ENCODE measurements around the gene CFAP65. TPM values are rescaled to one million over a fixed set of nuclear protein-coding genes. Genes with fewer than 3 reads are reported as not detected.

Gene CFAP65
- total RNA-seq, 1 donor from 2014 or later: 0.80 TPM

- Histone ChIP-seq H3K79me2 (ENCODE audit: low read depth) (no peaks in the 10 kb centered on the region), H3K4me2 (no peak overlapping the region), H2AFZ (replicated peaks) (no peak overlapping the region), H3K27me3 (peaks cover 77% of the 10 kb centered on the region), H3K36me3 (no peaks in the 10 kb centered on the region), H3K9ac (no peak overlapping the region), H4K20me1 (ENCODE audit: low read depth) (peaks cover 9% of the 10 kb centered on the region), H3K4me1 (peaks cover 6% of the 10 kb centered on the region), H3K4me3 (no peak overlapping the region), H3K9me3 (ENCODE audit: low read depth) (no peaks in the 10 kb centered on the region), H3K27ac (no peak overlapping the region), H3F3A (ENCODE audit: low read depth) (no peaks in the 10 kb centered on the region)
- TF ChIP-seq CTCF (IDR thresholded peaks at IDR 0.05) (no peak), EZH2phosphoT487 (IDR thresholded peaks at IDR 0.05) (no peak), EZH2 (IDR thresholded peaks at IDR 0.05) (no peak)
- Mint-ChIP-seq H3K4me1 (peaks cover 13% of the 10 kb centered on the region), H3K9me3 (no peaks in the 10 kb centered on the region), H3K36me3 (peaks cover under 1% of the 10 kb centered on the region), H3K27me3 (ENCODE audit: insufficient read depth, low read depth) (peaks cover 29% of the 10 kb centered on the region), H3K4me3 (no peak overlapping the region), H3K27ac (no peak overlapping the region)
- DNase-seq (ENCODE audit: low spot score): no peak
Measured at GRCh38 chr2:218956039-218956438, 85.3 kb downstream of the CFAP65 start.

DNA sequence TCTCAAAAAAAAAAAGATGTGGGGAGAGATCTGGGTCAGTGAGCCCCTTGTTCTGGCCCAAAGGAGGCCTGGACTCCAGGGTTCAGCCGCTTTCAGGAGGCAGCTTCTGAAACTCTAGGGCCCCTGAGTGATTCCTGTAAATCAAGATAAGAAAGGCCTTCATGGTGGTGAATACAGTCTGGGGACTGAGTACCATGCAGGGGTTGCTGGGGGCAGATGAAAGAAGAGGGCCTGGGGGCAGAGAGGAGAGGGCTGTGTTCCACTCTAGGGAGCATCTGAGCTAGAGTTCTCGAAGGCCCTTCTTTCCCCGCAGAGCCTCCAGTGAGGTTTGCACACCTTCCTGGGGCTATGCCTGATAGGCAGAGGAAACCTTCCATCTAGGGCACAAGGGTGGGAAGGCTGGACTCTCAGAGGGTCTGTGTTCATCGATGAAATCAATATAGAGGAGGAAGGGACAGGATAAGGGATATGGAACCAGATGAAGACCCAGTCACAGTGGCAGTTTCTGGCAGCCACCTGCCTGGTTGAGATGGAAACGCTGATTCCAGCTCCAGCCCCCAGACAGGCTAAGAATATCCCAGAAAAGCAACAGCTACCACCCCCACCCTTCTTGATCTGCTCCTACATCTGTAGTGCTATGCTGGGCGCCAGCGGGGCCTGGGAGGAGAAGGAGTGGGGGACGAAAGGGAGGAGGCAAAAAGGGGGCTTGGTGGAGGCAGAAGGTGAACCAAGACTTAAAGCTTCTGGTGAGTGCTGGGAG, 86.6 kb downstream of the CFAP65 start:
- peaks cover 69% of the 10 kb centered on the region for H3K27me3 ChIP-seq
- H3K4me1 Mint-ChIP-seq: peaks cover 12% of the 10 kb centered on the region

GRCh38 chr2:218953366-218953954, 87.9 kb downstream of the CFAP65 start:
- no peak overlapping the region for H3K27ac Mint-ChIP-seq
- no peak overlapping the region for H3K4me3 Mint-ChIP-seq
- Histone ChIP-seq H4K20me1 (ENCODE audit: low read depth) (no peaks in the 10 kb centered on the region), H3K27me3 (peaks cover 70% of the 10 kb centered on the region), H3K36me3 (no peaks in the 10 kb centered on the region), H3K4me1 (no peaks in the 10 kb centered on the region), H3K4me3 (no peak overlapping the region), H3F3A (ENCODE audit: low read depth) (no peaks in the 10 kb centered on the region), H2AFZ (replicated peaks) (no peak overlapping the region), H3K9ac (no peak overlapping the region), H3K79me2 (ENCODE audit: low read depth) (no peaks in the 10 kb centered on the region), H3K4me2 (no peak overlapping the region), H3K27ac (no peak overlapping the region), H3K9me3 (ENCODE audit: low read depth) (no peaks in the 10 kb centered on the region)
- H3K4me1 Mint-ChIP-seq: peaks cover 7% of the 10 kb centered on the region
- no peaks in the 10 kb centered on the region for H3K36me3 Mint-ChIP-seq
- no peaks in the 10 kb centered on the region for H3K9me3 Mint-ChIP-seq
- peak; percentile 16 for DNase-seq (ENCODE audit: low spot score)
- peak; percentile 46 for TF ChIP-seq CTCF (IDR thresholded peaks at IDR 0.05)
- TF ChIP-seq EZH2phosphoT487 (IDR thresholded peaks at IDR 0.05): no peak
- H3K27me3 Mint-ChIP-seq (ENCODE audit: insufficient read depth, low read depth): peaks cover 19% of the 10 kb centered on the region

More for the DNA sequence above, 86.6 kb downstream of the CFAP65 start:
- Histone ChIP-seq H3K4me2 (no peak overlapping the region), H3K9me3 (ENCODE audit: low read depth) (no peaks in the 10 kb centered on the region), H3K36me3 (no peaks in the 10 kb centered on the region), H3K4me3 (no peak overlapping the region), H4K20me1 (ENCODE audit: low read depth) (no peaks in the 10 kb centered on the region), H3F3A (ENCODE audit: low read depth) (no peaks in the 10 kb centered on the region), H3K27ac (no peak overlapping the region), H3K79me2 (ENCODE audit: low read depth) (no peaks in the 10 kb centered on the region), H2AFZ (replicated peaks) (no peak overlapping the region), H3K4me1 (no peaks in the 10 kb centered on the region), H3K9ac (no peak overlapping the region)
- TF ChIP-seq CTCF (IDR thresholded peaks at IDR 0.05): no peak
- no peak for TF ChIP-seq EZH2phosphoT487 (IDR thresholded peaks at IDR 0.05)
- no peak for TF ChIP-seq EZH2 (IDR thresholded peaks at IDR 0.05)
- H3K9me3 Mint-ChIP-seq: no peaks in the 10 kb centered on the region
- no peak for DNase-seq (ENCODE audit: low spot score)
- H3K27ac Mint-ChIP-seq: no peak overlapping the region
- no peaks in the 10 kb centered on the region for H3K36me3 Mint-ChIP-seq
- H3K4me3 Mint-ChIP-seq: no peak overlapping the region
- H3K27me3 Mint-ChIP-seq (ENCODE audit: insufficient read depth, low read depth): peaks cover 23% of the 10 kb centered on the region

MicroRNA genes within 50 kb of the gene (microRNA counts, 767-probe panel; counts per million panel counts)
- microRNA hsa-miR-3131 (460 counts per million, percentile 90 among the panel's probes with 10 or more counts), microRNA hsa-miR-375 (460 counts per million, percentile 90 among the panel's probes with 10 or more counts)

Small RNAs within 50 kb of the gene (microRNA-seq; reads per million reads assigned to microRNA genes)
- gene MIR3131 (not detected), gene MIR375 (21.8 reads per million, percentile 55 among the genes with 10 or more reads in this experiment)

Small RNAs within 50 kb of the gene (small RNA-seq; reads per million reads assigned to genes)
- gene MIR3131 (not detected), gene MIR375 (1.6 reads per million, percentile 86 among the genes with 10 or more reads in this experiment)

Other genes with a start within 250 kb of the CFAP65 start
- gene PRKAG3, start 209.7 kb downstream of the CFAP65 start, total RNA-seq (ENCODE audit: low replicate concordance): not detected in 2 replicates
- gene WNT6, start 181.7 kb downstream of the CFAP65 start, total RNA-seq (ENCODE audit: low replicate concordance): not detected in 2 replicates
- not detected in 2 replicates for gene WNT10A, start 160.7 kb downstream of the CFAP65 start, total RNA-seq (ENCODE audit: low replicate concordance)
- 0.09 TPM in 1 of 2 replicates, not detected in the other for gene CDK5R2, start 81.8 kb downstream of the CFAP65 start, total RNA-seq (ENCODE audit: low replicate concordance)
- not detected in 2 replicates for gene FEV, start 56.3 kb downstream of the CFAP65 start, total RNA-seq (ENCODE audit: low replicate concordance)
- gene CRYBA2, start 48.1 kb downstream of the CFAP65 start, total RNA-seq (ENCODE audit: low replicate concordance): not detected in 2 replicates
- gene IHH, start 19.4 kb upstream of the CFAP65 start, total RNA-seq (ENCODE audit: low replicate concordance): 0.06 TPM in 1 of 2 replicates, not detected in the other
- 23.9 and 25.5 TPM in 2 replicates for gene NHEJ1, start 119.3 kb upstream of the CFAP65 start, total RNA-seq (ENCODE audit: low replicate concordance)
- 0.06 and 1.4 TPM in 2 replicates for gene SLC23A3, start 128.5 kb upstream of the CFAP65 start, total RNA-seq (ENCODE audit: low replicate concordance)
- gene CNPPD1, start 135.4 kb upstream of the CFAP65 start, total RNA-seq (ENCODE audit: low replicate concordance): 15.8 and 21.8 TPM in 2 replicates
- 32.9 and 53.5 TPM in 2 replicates for gene RETREG2, start 136.8 kb upstream of the CFAP65 start, total RNA-seq (ENCODE audit: low replicate concordance)
- gene ZFAND2B, start 165.3 kb upstream of the CFAP65 start, total RNA-seq (ENCODE audit: low replicate concordance): 13.6 and 23.8 TPM in 2 replicates
- 14.0 and 14.3 TPM in 2 replicates for gene ABCB6, start 177.4 kb upstream of the CFAP65 start, total RNA-seq (ENCODE audit: low replicate concordance)
- 32.7 and 40.3 TPM in 2 replicates for gene ATG9A, start 188.1 kb upstream of the CFAP65 start, total RNA-seq (ENCODE audit: low replicate concordance)
- gene ANKZF1, start 188.3 kb upstream of the CFAP65 start, total RNA-seq (ENCODE audit: low replicate concordance): 65.9 and 76.3 TPM in 2 replicates
- gene GLB1L, start 203.9 kb upstream of the CFAP65 start, total RNA-seq (ENCODE audit: low replicate concordance): 7.2 and 14.7 TPM in 2 replicates
- 19.9 and 26.8 TPM in 2 replicates for gene STK16, start 204.0 kb upstream of the CFAP65 start, total RNA-seq (ENCODE audit: low replicate concordance)
- not detected in 2 replicates for gene TUBA4B, start 211.7 kb upstream of the CFAP65 start, total RNA-seq (ENCODE audit: low replicate concordance)
- gene TUBA4A, start 212.4 kb upstream of the CFAP65 start, total RNA-seq (ENCODE audit: low replicate concordance): 0.56 TPM in 1 of 2 replicates, not detected in the other
- gene DNAJB2, start 237.8 kb upstream of the CFAP65 start, total RNA-seq (ENCODE audit: low replicate concordance): 35.0 and 37.0 TPM in 2 replicates

Data from neural progenitor cell (in vitro differentiated cells).